H7 (cell line): ENCODE data around the gene THAP4. TPM values are rescaled to one million over a fixed set of nuclear protein-coding genes. Genes with fewer than 3 reads are reported as not detected.

ENCODE experiments used
- DNase-seq: peaks from one replicate; pipeline ENCODE4 v3.0.0; 2012
- H3K27me3 ChIP-seq: 2 replicates; pipeline ENCODE4 v1.6.0; 2011; ENCODE audit warnings: mild to moderate bottlenecking, low read length; ENCODE audit not compliant: control insufficient read depth, insufficient read depth
- H3K36me3 ChIP-seq: replicated peaks from 2 replicates; pipeline ENCODE4 v1.5.1; 2011; ENCODE audit warnings: low read length; ENCODE audit not compliant: control insufficient read depth, insufficient read depth
- H3K4me3 ChIP-seq: 2 replicates; pipeline ENCODE4 v1.5.1; 2011; ENCODE audit warnings: low read depth, mild to moderate bottlenecking, control low read depth, low read length, moderate library complexity; ENCODE audit not compliant: insufficient read depth
- total RNA-seq: library from RNA; depleted of rRNA; stranded (reverse); fragments of >200 nt; shearing (Covaris generic); gene quantifications from 2 replicates; pipeline ENCODE4 v1.2.3, GENCODE V29; 2014; rRNA removed

Gene THAP4, protein sequence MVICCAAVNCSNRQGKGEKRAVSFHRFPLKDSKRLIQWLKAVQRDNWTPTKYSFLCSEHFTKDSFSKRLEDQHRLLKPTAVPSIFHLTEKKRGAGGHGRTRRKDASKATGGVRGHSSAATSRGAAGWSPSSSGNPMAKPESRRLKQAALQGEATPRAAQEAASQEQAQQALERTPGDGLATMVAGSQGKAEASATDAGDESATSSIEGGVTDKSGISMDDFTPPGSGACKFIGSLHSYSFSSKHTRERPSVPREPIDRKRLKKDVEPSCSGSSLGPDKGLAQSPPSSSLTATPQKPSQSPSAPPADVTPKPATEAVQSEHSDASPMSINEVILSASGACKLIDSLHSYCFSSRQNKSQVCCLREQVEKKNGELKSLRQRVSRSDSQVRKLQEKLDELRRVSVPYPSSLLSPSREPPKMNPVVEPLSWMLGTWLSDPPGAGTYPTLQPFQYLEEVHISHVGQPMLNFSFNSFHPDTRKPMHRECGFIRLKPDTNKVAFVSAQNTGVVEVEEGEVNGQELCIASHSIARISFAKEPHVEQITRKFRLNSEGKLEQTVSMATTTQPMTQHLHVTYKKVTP
- total RNA-seq: 120 and 121 TPM in 2 replicates

DNA sequence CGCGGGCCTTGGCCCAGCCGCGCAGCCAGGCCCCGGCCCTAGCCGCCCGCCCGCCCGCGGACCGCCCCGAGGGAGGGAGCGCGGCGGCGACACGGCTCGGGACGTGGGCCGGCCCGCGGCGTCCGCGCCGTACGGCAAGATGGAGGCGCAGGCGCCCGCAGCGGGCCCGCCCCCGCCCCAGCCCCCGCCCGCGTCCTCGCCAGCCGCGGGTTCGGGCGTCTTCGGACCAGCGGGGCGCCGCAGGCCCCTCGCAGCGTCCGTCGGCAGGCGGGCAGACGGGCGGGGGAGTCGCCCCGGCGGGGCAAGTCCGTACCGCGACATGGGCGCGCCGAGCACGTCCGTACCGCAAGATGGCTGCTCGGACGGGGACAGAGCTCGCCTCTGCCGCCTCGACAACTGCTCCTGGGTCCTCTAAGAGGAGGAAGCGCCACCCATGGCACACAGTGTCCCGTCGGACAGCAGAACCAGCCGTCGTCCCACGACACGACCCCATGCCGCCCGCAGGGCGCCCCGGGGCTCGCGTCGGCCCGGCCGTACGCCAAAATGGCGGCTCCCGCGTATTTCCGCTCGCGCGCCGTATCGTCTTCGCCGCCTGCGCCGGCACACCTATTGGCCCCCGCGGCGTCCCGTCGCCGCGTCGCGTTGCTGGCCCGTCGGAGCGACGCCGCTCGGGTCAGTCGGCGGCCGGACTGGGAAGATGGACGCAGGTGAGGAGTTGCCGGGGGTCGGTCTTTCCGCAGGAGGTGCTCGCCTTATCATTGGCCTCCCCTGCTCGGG lies at the start of gene THAP4, which contains the start of gene ATG4B:
THAP4 (minus strand) TSS at position 141 of the 777 bp plus-strand sequence. CDS start 141 bp downstream, outside the sequence.
ATG4B (plus strand) TSS at position 676 of the 777 bp plus-strand sequence; CDS start at position 698, 22 bp downstream.
- peak within 1 kb of the TSS; percentile 97 for H3K4me3 ChIP-seq
- peak; percentile 97 for DNase-seq
- H3K36me3 ChIP-seq: peaks cover 11% of the 10 kb centered on the region
- no peaks in the 10 kb centered on the region for H3K27me3 ChIP-seq

DNA sequence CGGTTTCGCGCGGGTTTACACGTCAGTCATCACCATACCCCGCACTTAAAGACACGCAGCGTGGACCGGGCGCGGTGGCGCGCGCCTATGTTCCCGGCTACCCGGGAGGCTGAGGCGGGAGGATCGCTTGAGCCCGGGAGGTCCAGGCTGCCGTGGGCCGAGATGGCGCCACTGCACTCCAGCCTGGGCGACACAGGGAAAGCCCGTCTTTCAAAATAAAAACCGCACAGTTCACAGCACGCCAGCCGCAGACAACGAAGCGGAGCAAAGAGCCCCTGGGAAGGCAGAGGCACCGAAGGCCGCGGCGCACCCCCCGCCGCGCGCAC lies 49.3 kb upstream of the THAP4 start:
- Histone ChIP-seq H3K36me3 (peaks cover 18% of the 10 kb centered on the region), H3K27me3 (no peaks in the 10 kb centered on the region), H3K4me3 (peak overlapping the region; percentile 99)
- peak; percentile 36 for DNase-seq

DNA sequence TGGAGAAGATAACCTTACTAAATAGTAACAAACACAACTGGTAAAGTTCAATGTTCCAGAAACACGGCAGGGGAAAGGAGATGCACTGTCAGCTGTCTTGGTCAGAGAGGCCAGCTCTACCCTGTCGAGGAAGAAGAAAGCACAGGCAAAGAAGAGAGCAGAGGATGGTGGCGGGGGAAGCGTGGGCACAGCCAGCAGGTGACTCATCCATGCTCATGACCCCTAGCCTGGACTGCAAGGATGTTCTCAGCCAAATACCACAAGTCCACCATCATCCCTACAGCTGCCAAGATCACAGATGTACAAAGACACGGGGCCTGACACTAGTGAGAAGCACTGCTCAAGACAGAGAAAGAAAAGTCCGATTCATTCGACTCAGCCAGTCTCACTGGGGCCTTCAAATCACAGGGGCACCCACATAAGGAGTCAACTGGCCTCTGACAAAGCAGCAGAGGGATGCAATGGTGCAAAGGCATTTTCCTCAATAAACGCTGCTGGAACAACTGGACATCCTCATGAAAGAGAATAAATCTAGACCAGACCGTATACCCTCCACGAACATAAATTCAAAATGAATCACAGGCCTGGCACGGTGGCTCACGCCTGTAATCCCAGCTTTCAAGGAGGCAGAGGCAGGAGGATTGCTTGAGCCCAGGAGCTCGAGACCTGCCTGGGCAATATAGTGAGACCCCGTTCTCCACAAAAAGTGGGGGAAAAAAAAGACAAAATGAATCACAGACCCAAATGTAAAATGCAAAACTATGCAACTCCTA lies 44.1 kb upstream of the THAP4 start:
- peaks cover 25% of the 10 kb centered on the region for H3K36me3 ChIP-seq
- DNase-seq: no peak
- no peaks in the 10 kb centered on the region for H3K27me3 ChIP-seq
- no peak overlapping the region for H3K4me3 ChIP-seq

DNA sequence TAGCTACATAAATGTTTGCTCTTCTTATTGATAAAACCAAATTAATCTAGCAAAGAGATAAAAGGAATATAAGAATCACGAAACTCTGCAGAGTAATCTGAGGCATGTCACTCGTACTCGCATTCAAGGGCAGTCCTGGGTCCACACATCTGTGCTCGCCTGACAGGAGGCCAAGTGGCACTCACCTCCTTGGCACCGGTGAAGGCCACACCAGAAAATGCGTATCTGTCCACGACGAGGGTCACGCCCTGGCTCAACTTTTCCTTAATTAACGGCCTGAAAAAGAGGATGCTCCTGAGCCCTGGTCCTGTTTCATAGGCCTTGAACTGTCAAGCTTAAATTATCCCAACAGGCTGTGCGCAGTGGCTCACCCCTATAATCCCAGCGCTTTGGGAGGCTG lies 43.1 kb upstream of the THAP4 start:
- no peak for DNase-seq
- Histone ChIP-seq H3K4me3 (no peak overlapping the region), H3K36me3 (peaks cover 23% of the 10 kb centered on the region), H3K27me3 (no peaks in the 10 kb centered on the region)

DNA sequence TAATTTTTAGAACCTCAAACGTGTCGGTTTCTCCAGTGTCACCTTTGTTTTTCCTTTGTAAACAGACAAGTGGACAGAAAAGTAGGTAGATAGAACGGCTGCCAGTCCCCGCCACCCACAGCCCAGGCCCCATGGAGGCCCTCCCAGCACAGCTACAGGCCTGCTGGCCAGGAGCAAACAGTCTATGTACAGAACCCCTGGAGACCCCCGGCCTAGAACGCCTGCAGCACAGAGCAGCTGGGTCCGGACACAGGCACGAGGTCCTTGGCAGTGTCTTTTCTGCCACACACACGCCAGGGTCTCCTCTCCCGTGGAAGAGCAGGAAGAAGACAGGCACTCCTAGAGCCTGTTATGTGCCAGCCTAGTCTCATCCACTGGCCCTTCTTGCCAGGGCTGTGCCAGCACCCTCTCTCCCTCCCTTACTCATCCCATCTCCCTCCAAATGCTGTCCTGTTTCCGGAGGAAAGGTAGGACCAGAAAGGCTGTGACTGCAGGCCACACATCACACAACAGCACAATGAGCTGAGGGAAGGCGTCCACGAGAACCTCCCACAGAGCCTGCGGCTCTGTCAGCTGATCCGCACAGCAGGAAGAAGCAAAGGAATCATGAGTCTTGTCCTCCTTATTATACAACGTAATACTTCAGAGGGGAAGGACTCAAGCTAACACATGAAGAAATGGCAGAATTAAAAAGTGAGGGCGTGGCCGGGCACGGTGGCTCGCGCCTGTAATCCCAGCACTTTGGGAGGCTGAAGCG lies 42.0 kb upstream of the THAP4 start:
- H3K36me3 ChIP-seq: peaks cover 21% of the 10 kb centered on the region
- DNase-seq: peak; percentile 23
- H3K4me3 ChIP-seq: no peak overlapping the region
- H3K27me3 ChIP-seq: no peaks in the 10 kb centered on the region

DNA sequence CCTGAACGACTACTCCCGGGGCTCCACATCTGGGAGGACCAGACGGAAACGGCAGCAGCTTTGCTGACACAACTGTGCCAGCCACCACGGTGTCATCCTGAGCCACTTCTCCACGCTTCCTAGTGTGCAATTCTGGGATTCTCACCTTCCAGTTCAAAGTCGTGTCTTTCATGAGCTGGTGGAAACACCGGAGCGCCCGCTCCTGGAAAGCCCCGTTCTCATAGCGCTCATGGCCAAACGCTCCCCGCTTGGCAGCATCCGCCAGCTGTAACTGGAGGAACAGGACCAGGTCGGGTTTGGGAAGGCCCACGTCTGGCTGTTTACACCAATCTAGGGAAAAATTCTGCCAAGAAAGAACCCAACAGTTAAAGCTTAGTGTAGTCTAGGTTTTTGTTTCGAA lies 41.3 kb upstream of the THAP4 start:
- Histone ChIP-seq H3K36me3 (peaks cover 21% of the 10 kb centered on the region), H3K27me3 (no peaks in the 10 kb centered on the region), H3K4me3 (no peak overlapping the region)
- DNase-seq: no peak

DNA sequence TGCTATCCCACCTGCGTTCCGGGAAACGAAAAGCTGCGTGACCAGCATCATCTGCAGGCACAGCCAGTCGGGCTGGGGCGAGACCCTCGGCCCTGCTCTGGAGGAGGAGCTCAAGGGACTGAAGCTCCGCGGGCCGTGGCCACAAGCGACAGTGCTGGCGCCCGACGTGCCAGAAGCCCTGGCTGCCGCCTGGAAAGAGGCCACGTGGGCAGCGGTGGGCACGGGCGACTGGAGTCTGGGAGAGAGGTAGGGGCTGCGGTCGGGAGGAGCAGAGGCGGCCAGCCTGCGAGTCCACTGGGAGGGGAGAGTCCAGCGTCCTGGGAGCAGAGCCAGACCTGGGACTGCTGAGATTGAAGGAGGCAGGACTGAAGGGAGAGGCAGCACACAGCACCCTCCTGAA lies 40.4 kb upstream of the THAP4 start:
- Histone ChIP-seq H3K27me3 (no peaks in the 10 kb centered on the region), H3K4me3 (no peak overlapping the region), H3K36me3 (peaks cover 19% of the 10 kb centered on the region)
- peak; percentile 38 for DNase-seq

DNA sequence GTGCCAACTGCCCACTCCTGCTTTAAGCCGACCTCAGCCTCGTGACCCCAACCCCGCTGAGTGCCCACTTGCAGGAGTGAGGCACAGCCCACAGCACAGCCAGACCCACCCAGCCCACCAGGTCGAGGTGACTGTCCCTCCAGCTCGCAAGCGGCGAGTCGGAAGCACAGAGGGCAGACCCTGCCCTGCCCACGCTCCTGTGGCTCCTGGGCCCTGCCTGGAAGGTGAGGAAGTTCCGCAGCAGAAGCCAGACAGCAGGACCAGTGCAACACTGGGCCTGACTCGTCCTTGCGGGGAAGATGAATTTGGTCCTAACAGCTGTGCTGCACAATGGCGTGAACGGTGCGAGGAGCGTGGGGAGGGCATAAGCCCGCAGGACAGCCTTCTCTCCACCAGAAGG lies 39.7 kb upstream of the THAP4 start:
- H3K27me3 ChIP-seq: no peaks in the 10 kb centered on the region
- H3K36me3 ChIP-seq: peaks cover 14% of the 10 kb centered on the region
- H3K4me3 ChIP-seq: no peak overlapping the region
- peak; percentile 53 for DNase-seq

DNA sequence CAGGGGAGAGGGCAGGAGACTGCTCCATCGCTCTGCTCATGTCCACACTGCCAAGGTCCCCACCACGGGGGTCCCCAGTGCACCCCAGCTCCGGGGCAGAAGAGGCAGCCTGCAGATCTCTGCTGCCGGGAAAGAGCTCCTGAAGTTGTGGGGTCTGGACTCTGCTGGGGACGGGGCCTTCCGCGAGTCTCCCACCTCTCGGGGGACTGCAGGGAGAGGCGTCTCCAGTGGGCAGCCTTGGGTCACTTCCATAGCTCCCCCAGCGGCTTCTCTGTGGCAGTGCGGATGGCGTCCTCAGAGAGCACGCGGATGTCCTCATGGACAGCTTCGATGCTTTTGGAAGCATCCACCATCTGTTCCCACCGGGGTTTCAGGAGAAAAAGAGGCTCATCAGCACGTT lies 38.9 kb upstream of the THAP4 start:
- Histone ChIP-seq H3K36me3 (peaks cover 16% of the 10 kb centered on the region), H3K27me3 (no peaks in the 10 kb centered on the region), H3K4me3 (no peak overlapping the region)
- DNase-seq: peak; percentile 79

DNA sequence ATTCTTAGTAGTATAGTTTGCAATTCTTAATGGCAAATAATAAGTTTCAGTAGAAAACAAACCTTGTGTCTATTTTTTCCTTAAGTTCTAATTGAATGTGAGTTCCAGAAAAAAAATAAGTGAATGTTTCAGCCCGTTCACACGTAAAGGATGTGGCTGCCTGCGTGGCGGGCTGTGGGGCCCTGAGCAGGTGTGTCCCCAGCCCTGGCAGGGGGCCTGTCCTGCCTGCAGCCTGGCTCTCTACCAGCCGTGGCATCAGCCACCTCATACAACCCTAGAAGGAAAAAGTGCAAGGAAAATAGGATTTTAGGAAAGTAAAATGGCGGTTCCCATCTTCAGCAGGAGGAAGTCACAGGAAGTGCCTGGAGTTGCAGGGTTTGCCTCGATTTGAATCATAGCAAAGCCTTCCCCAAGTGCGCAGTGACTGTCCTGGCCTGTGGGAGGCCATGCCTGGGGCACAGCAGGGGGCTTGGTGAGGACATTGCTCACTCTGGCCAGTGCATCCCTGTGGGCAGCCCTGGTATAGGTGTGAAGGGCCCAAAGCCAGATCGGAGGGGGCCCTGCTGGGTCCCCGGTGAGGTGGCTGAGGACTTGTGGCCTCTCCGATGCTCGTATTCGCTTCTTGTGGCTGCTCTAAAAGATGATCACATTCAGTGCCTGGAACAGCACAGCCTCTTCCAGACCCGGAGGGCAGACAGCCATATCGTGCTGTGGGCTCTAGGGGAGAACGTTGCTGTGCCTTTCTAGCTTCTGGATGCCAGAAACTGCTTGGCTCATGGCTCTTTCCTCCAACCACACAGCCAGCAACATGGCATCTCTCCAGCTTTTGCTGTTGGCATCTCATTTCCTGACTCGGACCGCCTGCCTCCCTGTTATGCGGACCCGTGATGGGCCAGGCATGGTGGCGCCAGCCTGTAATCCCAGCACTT lies 37.1 kb upstream of the THAP4 start:
- H3K27me3 ChIP-seq: no peaks in the 10 kb centered on the region
- peak; percentile 87 for DNase-seq
- peaks cover 12% of the 10 kb centered on the region for H3K36me3 ChIP-seq
- H3K4me3 ChIP-seq: no peak overlapping the region

DNA sequence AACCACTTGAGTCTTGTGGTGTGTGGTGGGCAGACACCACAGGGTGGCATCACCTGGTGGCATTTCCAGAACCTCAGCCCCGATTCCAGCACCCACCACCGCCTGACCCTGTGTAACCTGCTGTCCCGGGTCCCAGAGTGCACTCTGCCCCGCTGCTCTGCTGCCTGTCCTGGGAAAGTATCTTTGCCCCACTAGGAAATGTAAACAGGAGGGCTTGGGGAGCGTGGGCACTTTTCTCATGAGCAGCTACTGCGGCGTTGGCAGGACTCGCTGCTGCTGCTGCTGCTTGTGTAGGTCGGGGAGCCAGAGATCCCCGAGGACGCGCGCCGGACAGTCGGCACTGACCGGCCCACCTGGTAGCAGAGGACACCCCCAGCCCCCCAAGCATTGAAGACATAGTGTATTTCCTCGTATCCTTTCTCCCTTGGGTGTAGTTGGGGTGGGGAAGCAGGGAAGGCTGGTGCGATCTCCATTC lies 36.3 kb upstream of the THAP4 start:
- H3K4me3 ChIP-seq: no peak overlapping the region
- peak; percentile 63 for DNase-seq
- H3K36me3 ChIP-seq: peaks cover 9% of the 10 kb centered on the region
- H3K27me3 ChIP-seq: no peaks in the 10 kb centered on the region

DNA sequence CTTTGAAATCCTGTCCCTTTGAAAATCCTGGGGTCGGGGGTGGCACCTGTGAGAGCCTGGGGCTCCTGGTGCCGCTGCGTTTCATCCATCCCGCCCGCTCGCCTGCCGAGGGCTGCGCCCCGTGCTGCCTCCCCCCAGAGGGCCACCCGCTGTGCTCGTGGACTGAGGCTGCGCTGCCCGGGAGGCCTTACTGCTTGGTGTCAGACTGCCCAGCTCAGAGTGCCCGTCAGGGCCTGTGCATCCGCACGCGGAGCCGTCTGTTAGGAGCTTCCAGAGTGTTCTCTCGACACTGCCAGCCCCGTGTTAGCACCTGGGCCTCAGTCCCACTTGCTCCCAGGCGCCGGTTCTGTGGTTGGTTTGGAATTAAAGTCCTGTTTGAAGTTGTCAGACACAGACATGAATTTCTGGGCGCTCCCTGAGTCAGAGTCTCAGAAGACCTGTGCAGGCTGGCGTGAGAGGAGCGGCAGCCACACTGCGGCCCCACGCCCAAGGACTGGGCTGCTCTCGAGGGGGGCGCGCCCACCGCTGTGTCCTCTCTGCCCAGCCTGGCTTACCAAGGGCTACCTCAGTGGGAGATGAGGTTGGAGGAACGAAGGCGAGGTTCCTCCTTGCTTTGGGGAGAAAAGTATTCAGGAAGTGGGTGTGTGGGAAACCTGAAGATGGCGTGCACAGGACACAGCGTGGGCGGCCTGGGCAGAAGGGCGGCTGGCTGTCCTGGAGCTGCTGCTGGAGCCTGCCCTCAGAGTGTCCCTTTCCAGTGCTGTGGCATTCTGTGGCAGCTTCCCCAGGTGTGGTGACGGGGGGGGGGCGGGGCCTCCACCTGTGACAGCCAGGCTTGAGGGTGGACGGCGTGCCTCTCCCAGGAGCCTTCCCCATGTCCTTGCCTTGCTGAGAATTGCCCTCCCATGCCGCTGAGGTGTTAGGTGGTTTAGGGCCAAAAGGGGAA lies 35.6 kb upstream of the THAP4 start:
- H3K4me3 ChIP-seq: no peak overlapping the region
- peaks cover 4% of the 10 kb centered on the region for H3K36me3 ChIP-seq
- DNase-seq: peak; percentile 66
- no peaks in the 10 kb centered on the region for H3K27me3 ChIP-seq
